ENCODE measurements around the gene TCF21.
A peak's percentile ranks its signal among the peaks of the same experiment; 100 is the strongest.

Gene TCF21

DNA sequence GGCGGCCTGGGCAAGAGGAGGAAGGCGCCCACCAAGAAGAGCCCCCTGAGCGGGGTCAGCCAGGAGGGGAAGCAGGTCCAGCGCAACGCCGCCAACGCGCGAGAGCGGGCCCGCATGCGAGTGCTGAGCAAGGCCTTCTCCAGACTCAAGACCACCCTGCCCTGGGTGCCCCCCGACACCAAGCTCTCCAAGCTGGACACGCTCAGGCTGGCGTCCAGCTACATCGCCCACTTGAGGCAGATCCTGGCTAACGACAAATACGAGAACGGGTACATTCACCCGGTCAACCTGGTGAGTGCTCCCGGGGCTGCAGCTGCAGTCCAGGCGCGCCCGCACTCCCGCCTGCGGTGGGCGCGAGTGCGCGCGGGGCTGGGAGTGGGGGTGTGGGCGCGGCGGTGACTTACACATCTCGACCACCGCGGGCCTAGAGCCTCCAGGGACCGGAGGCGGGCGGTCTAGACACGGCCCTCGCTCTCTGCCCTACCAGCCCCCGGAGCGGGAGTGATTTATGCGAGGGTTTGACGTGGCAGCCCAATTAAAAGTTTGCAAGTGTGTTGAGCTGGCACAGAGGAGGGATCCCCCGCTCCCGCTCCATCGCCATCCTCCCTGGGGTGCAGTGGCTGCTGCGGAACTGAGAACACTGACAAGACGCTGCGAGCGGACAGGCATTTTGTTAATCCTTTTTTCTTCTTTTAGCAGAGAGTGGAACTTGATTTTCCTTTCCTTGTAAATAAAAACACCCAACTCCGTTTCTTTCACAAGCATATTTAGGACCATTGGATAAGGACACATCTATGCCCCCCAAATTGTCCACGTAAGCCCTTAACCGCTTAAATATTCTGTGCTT, 867 bp downstream of the TCF21 start:
- DNase-seq: no peak

DNA sequence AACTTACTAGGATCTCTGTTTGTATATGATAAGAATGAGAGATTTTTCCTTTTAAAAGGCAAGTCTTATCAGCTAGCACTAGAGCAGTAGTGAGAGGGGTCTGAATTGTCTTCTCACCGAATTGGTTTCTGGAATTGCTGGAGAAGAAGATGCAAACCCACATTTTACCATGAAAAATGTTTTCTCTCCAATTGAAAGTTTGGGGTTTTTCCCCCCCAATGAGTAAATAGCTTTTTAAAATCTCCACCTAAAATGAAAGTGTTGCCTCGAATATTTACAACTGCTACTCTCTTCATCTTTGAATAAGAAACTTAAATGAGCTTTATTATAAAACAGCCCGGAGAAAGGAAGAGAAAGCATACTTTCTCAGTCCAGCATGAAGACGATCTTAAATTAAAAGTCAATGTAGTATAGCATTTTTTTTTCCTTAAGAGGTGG, 1.8 kb downstream of the TCF21 start:
- no peak for DNase-seq

DNA sequence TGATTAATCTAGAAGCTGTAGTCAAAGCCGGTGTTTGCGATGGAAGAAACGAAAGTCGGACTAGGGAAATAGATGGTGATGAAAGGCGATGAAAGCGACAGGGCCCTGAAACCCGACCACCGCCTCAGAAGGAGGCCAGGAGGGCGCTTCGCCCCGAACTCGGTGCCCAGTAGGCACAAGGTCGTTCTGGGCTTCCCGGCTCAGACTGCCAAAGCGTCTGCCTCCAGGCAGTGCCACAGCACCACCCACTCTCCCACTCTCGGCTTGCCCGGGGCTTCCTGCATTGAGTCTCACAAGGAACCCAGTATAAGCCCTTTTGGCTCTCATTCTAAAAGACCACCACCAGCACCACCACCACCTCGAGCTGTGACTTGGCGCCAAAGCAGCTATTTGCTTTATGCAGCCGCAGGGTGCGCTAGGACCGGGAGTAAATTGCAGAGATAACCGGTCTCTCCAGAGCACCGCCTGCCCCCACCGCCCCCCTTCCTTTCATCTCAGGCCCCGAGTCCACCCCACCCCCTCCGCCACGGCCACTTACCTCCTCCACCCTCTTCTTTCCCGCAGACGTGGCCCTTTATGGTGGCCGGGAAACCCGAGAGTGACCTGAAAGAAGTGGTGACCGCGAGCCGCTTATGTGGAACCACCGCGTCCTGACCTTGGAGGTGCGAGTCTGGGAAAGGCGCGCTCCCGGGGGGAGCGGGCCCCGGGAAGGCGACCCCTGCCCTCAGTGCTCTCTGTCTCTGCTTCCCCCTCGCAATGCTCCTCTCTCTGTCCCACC, 2.4 kb downstream of the TCF21 start:
- DNase-seq: no peak

DNA sequence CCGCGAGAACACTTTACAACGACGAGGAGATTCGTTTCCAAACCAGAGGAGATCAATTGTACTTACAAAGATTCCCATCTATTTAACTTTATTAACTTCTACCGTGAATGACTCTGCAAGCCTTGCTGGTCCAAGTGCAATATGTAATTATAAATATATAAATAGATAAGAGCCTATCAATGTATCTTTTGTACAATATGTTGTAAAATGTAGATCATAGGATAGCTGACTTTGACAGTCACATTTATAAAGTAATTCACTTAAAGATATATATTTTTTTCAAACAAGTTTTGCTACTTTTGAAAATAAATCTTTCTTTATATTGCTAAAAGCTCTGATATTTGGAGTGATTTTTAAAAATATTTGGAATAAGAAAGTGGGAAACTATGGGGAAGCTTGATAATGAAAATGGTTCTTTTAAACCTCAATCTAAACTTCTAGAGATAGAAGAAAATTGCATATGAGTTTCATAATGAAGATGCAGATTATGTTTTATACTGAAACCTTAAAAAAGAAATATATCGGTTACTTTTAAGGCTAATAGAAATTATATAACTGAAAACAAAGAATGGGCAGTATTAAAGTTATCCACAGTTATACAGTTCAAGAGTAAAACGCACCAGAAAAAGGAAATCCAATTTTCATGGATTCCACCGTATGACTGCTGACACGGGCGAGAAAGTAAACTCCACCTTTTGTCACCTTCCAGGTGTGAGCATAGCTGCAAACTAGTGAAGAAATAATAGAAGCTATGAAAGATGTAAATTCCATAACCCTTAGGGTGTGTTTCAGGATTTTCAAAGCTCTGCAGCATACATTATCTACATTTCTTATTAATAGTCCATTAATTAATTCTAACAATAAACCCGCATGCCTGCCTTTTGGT, 3.3 kb downstream of the TCF21 start:
- no peak for DNase-seq

DNA sequence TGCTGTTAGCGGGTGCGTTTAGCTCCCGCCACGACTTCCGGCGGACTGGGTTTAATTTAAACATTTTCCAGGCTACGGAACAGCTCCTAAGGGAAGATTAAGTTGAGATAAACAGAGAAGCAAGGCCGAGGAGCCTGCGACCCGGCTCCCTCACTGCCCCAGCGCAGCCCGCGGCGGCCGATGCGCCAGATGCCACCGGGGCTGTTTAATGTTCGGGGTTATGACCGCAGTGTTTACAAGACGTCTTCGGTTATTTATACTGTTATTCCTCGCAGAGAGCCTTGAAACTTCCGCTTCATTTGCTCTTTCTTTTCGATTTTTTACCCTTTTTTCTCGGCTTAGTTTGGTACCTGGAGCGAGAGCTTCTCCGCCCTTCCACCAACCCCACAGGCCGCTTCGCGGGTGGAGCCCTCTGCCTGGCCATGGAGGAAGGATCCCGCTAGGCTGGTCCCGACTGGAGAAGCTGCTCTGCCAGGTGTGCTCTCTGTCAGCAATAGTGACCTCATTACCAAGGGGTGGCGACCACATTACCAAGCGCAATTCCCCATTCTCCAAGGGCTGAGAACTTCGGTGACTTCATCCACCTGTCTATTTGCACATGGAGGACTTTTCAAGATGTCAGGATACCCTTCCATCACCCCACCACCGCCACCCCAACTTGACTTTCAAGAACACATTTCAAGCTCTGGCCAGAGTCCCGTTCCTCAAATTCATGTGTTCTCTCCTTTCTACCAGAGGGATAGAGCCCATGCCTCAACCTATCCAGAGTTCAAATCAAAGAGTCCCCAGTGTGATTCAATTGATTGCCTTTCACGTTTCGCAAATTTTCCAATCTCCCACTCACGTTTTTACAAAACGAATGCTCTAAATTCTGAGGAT, 4.1 kb downstream of the TCF21 start:
- no peak for DNase-seq

DNA sequence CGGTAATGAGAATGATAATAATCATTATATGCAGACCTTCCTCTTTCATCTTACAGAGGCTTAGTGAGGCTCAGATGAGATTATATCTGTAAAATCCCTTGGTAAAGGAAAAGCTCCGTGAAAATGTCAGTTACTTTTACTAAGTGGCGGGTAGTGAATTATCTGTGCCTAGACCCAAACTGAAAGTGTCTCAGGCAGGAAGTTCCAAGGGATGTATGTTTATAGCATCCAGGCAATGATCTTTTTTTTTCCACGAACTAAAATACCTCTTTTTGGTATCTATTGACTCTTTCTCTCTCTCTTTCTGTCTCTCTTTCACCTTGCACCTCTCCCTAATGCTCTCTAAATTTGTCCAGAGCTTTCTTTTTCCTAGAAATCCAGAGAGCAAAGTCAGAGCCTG, 5.0 kb downstream of the TCF21 start:
- DNase-seq: no peak

DNA sequence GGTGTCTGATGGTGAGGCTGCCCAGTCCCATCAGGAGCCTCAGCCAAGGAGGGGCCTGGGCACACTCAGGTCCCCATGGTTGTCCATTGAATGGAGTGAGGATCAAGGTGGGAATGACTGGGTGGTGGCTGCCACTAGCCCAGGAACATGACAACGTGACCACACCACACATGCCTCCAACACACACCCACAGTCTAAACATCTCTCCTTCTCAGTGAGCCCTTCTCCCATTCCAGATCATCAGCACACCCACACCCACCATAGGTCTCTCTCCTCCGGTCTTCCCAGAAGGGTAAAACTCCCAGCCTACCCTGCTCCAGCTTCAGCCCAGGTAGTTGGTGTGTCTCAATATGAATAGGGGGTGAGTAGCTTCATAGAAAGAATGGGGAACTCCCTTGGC, 5.5 kb downstream of the TCF21 start:
- DNase-seq: no peak

DNA sequence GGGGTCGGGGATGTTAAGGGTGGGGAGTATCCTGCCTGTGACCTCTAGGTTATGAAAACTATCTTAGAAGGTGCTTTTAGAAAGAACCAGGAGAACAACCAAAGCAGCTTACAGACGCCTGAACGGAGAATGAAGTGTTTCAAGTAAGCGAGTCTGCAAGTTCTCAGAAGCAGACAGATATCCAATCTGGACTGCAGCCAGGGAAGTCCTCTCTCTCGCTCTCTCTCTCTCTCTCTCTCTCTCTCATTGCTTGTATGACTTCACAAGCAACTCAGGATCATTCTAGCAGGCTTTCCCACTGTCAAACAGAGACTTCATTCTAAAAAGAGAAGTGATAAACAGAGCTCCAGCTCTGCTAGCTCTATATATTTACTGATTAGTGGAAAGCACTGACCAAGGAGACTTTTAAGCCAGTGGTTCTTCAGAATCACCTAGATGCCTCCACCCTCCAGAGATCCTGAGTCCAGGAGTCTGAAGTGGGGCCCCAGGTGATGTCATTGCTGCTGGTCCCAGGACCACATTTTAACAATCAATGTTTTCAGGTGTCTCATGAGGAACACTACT, 6.0 kb downstream of the TCF21 start:
- no peak for DNase-seq

DNA sequence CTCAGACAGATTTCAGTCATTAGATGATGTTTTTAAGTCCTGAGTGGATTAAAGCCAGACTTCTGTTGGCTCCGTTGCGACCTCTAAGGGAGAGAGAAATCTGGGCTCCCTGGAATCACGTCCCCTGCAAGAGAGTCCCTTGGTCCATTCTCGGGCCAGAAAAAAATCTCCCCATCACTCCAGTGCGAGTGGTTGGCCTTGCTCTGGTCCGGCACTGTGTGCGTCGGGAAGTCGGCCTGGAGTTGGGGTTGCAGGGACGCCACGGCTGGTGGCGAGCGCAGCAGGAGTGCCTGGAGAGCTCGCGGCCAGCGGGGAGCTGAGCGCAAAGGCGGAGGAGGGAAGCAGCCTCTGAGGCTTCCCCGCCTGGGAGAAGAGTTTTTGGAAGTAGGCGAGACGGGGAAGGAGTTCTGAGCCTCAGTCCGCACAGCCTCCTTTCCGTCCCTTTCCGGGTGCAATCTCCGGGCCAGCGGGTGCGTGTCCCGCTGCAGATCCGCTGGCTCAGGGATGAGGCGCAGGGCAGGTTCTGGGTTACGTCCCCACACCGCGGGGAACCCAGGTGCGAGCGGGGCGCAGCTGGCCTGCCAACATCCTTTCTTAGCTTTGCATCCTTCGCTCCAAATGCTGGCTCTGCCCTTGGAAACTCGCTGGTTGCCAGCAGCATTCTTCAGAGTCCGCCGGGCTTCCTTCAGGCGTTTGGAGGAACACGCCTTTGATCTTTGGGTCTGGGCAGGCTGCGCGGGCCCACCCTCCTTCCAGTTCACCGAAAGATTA, 6.8 kb downstream of the TCF21 start:
- no peak for DNase-seq

DNA sequence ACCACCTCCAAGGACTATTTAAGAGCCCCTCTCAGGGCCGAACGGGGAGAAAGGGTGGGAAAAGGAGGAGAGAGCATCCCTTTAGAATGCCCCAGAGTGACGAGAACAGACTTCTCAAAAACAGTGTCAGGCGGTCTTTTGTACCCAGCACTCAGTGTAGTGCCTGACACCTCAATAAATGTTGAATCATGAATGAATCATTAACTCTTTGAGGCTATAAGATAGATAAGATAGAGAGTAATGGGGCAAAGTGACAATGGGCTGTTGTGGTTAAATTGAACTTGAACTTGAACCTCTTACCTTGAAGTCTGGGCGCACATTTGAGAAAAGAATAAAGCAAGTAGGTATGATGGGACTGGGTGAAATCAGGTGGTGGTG, 7.4 kb downstream of the TCF21 start:
- no peak for DNase-seq

DNA sequence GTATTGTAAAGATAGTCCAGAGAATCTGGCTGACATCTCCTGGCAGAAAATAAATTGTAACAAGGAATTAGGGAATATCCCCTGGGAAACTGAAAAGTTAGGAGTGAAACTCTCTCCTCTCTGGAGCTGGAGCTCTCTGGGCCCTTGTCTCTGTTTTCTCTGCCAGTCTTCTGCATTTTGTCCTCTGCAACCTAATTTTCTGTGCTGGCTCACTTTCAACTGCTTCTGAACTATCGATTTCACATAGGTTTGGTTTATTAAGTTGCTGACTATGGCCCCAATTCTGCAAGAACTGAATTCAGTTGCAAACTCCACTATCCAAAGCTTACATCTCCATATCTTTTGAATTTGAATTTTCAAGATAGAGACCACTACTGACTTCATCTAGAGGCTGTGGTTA, 9.3 kb downstream of the TCF21 start:
- DNase-seq: no peak

DNA sequence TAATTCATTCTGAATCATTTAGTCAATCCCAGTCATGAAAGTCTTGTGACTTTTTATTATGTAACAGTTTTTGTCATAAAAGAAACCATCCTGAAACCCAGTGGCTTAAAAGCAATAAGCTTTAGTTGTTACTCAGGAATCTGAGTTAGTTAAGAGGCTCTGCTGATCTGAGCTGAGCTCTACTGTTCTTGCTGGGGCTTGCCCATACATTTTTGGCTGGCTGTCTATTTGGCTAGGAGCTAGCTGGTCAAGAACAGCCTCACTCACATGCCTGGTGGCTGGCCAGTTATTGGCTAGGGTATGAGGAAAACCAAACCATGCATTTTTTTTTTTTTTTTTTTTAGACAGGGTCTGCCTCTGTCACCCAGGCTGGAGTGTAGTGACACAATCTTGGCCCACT, 10.6 kb downstream of the TCF21 start:
- no peak for DNase-seq

DNA sequence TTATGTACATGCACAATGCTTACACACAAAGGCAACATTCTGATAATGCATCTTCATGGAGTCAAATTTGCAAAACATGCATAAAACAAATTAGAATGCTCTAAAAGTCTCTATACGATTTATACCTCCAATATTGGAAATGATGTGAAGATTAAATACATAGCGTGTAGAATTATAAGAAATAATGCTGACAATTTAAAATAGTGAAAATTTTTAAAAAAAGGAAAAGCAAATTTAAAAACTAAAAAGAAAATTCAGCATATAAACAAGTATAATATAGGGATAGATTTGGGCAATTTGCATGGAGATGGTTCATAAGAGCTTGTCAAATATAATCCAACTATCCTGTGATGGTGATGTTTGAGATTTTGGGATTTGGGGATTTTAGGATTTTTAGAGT, 14.9 kb downstream of the TCF21 start:
- DNase-seq: no peak

DNA sequence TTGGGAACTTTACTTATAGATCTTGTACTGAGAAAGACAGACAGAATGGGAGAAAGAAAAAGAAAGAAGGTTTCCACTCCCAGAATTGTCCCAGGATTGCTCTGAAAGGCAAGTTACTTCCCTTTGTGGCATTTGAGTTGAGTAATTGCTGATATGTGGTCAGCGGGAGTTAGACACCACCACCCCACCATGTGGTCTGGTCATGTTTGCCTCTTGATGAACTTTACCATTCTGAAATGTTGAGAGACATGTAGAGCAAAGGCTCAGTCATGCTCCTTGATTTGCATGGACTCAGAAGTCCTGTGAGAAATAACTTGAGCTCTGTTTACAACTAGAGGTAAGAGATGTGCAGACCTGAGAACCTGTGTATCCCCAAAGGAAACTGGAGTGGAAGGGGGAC, 17.1 kb downstream of the TCF21 start:
- DNase-seq: no peak

DNA sequence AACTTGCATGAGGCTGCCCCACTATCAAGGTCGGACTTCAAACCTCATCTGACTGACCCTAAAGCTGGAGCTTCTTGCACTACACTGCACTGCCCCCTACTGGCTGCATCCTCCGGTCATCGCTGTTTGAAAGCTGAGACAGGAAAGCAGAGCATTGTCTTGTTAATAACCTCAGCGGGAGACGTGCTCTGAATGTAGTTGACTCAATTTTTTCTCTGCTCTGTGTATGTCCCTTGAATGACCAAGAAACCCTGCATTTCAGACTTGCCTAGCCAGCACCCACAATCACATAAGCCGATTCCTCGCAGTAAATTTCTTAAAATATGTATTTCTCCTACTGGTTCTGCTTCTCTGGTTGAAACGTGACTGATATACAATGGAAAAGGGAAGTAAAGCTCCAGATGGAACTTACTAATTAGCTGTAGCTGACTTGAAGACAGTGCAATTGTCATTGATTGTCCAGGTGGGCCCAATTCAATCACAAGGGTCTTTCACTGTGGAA, 27.8 kb downstream of the TCF21 start:
- peak; percentile 45 for DNase-seq

DNA sequence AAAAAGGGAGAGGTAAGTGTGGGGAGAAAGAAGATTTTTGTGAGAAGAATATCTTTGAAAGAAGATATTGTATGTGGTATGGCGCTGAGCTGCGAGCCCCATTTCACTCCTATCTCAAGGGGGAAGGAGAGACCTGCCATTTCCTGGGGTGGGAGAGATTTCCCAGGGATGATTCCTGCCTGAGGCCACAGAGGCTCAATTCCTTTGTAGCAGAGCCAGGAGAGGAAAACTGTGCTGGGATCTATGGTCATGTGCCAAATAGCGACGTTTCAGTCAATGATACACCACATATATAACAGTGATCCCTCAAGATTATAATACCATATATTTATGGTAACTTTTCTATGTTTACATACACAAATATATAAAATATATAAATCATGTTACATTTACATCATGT, 28.9 kb downstream of the TCF21 start:
- no peak for DNase-seq

DNA sequence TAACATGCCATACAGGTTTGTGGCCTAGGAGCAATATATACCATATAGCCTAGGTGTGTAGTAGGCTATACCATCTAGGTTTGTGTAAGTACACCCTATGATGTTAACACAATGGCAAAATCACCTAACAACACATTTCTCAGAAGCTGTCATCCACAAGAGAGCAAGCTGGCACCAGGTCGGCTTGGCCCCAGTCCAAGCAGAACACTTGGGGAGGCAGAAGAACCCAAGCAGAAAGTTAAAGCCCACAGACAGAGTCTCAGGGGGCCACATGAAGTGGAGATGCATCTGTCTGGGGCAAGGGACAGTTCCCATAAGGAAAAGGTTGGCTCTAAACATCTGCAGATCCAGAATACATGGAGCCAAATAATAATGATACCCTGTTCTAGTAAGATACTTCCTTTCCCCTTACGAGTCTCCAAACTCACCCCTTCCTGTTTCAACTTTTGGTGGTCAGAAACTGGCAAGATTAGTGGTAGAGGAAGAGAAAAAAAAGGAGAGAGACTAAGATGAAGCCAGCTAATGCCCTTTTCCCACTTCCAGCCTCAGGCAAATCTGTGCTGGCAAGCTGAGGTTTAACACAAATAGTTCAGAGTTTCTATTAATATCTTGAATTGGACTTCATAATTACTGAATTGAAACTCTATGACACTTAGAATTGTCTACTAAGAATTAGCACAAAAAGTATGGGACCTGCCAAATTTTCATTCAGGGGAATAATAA, 29.5 kb downstream of the TCF21 start:
- DNase-seq: no peak

DNA sequence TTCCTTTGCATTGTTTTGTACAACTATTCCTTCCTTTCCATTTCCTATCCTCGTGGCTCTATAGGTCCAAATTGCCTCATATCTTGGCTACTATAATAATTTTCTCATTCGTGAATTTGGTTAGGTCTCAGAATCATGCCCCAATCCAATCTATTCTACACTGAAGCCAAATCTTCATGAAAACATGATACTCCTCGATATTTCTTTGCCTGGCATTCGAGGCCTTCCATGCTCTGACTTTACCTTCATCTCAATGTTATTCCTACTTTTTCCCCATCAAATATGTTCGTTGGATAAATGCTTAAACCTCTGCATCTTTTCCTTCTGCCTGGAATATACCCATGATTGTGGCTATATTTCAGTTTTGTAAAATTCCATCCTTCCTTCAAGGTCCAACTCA, 30.4 kb downstream of the TCF21 start:
- no peak for DNase-seq

DNA sequence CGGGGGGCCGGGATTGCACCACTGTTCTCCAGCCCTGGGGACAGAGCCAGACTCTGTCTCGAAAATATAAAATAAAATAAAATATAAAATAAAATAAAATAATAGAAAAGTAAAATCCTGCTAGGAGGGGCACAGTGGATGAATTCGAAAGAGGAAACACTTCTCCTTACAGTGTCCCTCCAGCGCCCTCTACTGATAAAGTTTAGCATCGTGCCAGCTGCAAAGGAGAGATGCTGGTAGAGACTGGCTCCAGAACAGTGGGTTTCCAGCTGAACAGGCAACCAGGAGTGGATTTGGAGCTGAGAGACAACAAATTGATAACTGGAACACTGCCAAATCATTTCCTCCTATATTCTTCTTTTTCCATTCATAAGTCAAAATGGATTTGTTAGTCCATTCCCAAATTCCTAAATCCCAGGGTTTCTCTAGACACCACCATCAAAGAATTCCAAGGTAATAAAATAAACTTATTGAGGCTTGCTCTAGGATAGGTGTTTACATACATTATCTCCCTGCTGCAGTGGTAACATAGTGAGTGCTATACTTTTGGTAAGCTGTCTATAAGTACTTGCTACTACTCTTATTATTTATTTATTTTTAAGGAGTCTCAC, 32.4 kb downstream of the TCF21 start:
- peak; percentile 41 for DNase-seq
